Fibroblast of lung (primary cell): ENCODE measurements around the gene DR1. TPM values are rescaled to one million over a fixed set of nuclear protein-coding genes. Genes with fewer than 3 reads are reported as not detected.
A peak's percentile ranks its signal among the peaks of the same experiment; 100 is the strongest.

Experiments used
- DNase-seq, 2 donors: peaks; one replicate each; pipeline versions ENCODE4 v3.0.0 to v3.0.0-alpha.2; 2010; ENCODE audit warnings: low read depth in 2 of 2
- H2AFZ ChIP-seq: 2 replicates; pipeline ENCODE4 v1.5.1; 2012; ENCODE audit warnings: low read length, control low read depth, inconsistent platforms
- H3K27ac ChIP-seq: 2 replicates; pipeline ENCODE4 v1.5.1; 2011; ENCODE audit warnings: low read length, control low read depth; ENCODE audit not compliant: insufficient read depth
- H3K27me3 ChIP-seq: 2 replicates; pipeline ENCODE4 v1.5.1; 2011; ENCODE audit warnings: mild to moderate bottlenecking, low read length; ENCODE audit not compliant: control insufficient read depth, insufficient read depth
- H3K36me3 ChIP-seq: 2 replicates; pipeline ENCODE4 v1.5.1; 2011; ENCODE audit warnings: low read length; ENCODE audit not compliant: control insufficient read depth, insufficient read depth
- H3K4me1 ChIP-seq: 2 replicates; pipeline ENCODE4 v1.5.1; 2011; ENCODE audit warnings: low read length; ENCODE audit not compliant: control insufficient read depth, insufficient read depth; ENCODE audit errors: extremely low read depth
- H3K4me2 ChIP-seq: 2 replicates; pipeline ENCODE4 v1.5.1; 2011; ENCODE audit warnings: low read length, control low read depth; ENCODE audit not compliant: insufficient read depth; ENCODE audit errors: extremely low read depth
- H3K4me3 ChIP-seq, 4 experiments: fragments of 200-600 bp in 1 of 4; sonication (generic) in 1 of 4; replicated peaks in 1 of 4; 2 replicates each; pipeline ENCODE4 v1.5.1; 2011 to 2016; ENCODE audit warnings: low read length in 4 of 4, low read depth in 3 of 4, mild to moderate bottlenecking in 3 of 4, control low read depth in 2 of 4, inconsistent platforms in 1 of 4, mixed read lengths in 1 of 4; ENCODE audit not compliant: insufficient read depth in 1 of 4; ENCODE audit errors: control extremely low read depth in 1 of 4
- H3K79me2 ChIP-seq: 2 replicates; pipeline ENCODE4 v1.5.1; 2012; ENCODE audit warnings: mild to moderate bottlenecking, low read length, inconsistent platforms; ENCODE audit not compliant: control insufficient read depth, insufficient read depth
- H3K9ac ChIP-seq: 2 replicates; pipeline ENCODE4 v1.5.1; 2011; ENCODE audit warnings: mild to moderate bottlenecking, low read length, control low read depth; ENCODE audit not compliant: insufficient read depth
- H3K9me3 ChIP-seq: 2 replicates; pipeline ENCODE4 v1.5.1; 2012; ENCODE audit warnings: low read depth, low read length; ENCODE audit not compliant: control insufficient read depth, insufficient read depth
- H4K20me1 ChIP-seq: 2 replicates; pipeline ENCODE4 v1.5.1; 2011; ENCODE audit warnings: low read length; ENCODE audit not compliant: control insufficient read depth, insufficient read depth; ENCODE audit errors: extremely low read depth
- CTCF ChIP-seq, 2 donors: IDR thresholded peaks in 1 of 2; conservative IDR thresholded peaks in 1 of 2; 1 replicate in 1 of 2; 2 replicates in 1 of 2; pipeline ENCODE4 v1.5.1; 2011 to 2012; ENCODE audit warnings: low read length in 2 of 2, control low read depth in 1 of 2, inconsistent platforms in 1 of 2, low read depth in 1 of 2, mild to moderate bottlenecking in 1 of 2
- EZH2 ChIP-seq: IDR thresholded peaks from 2 replicates; pipeline ENCODE4 v1.5.1; 2012; ENCODE audit warnings: low read length, control low read depth, mild to moderate bottlenecking; ENCODE audit errors: missing control alignments
- polyA plus RNA-seq, 2 donors: library from polyadenylated mRNA; depleted of rRNA in 1 of 2; stranded (reverse) in 1 of 2; unstranded in 1 of 2; fragments of >200 nt; gene quantifications; 2 replicates each; pipeline ENCODE4 v1.2.1, GENCODE V29; 2011 to 2012; ENCODE audit warnings: missing spikeins in 1 of 2
- total RNA-seq: library from RNA; depleted of rRNA; stranded (reverse); fragments of >200 nt; gene quantifications from 2 replicates; pipeline ENCODE4 v1.2.1, GENCODE V29; 2014

DR1 gene
- total and polyA plus RNA-seq, 2 donors (not counting 1 experiment from before 2014, with no cell fraction given): 35.0 to 41.2 TPM

GRCh38 chr1:93344484-93344883 is 1.2 kb upstream of the DR1 start:
- DNase-seq: no peak
- H3K9ac ChIP-seq: no peak overlapping the region
- no peaks in the 10 kb centered on the region for H3K9me3 ChIP-seq
- H2AFZ ChIP-seq: no peak overlapping the region
- H3K79me2 ChIP-seq: peaks cover 39% of the 10 kb centered on the region
- no peak overlapping the region for H3K27ac ChIP-seq
- H4K20me1 ChIP-seq: no peaks in the 10 kb centered on the region
- no peak overlapping the region for H3K4me2 ChIP-seq
- H3K27me3 ChIP-seq: no peaks in the 10 kb centered on the region
- no peaks in the 10 kb centered on the region for H3K4me1 ChIP-seq
- H3K36me3 ChIP-seq: no peaks in the 10 kb centered on the region
- TF ChIP-seq CTCF (conservative IDR thresholded peaks at IDR 0.05 in 1 of 2, IDR thresholded peaks at IDR 0.05 in 1 of 2; ENCODE audit: low read depth in 1 of 2, low read length in 2 of 2) (no peak), EZH2 (no peak)
- no peak overlapping the region for H3K4me3 ChIP-seq

- DNase-seq: peak in 1 of 2 donors; percentile 18
- Histone ChIP-seq H3K9me3 (no peaks in the 10 kb centered on the region), H4K20me1 (no peaks in the 10 kb centered on the region), H3K36me3 (no peaks in the 10 kb centered on the region), H3K4me3 (peak overlapping the region; percentile 89 to 98 (median 98)), H3K4me1 (peaks cover 2% of the 10 kb centered on the region), H3K4me2 (peak overlapping the region; percentile 86), H3K27me3 (no peaks in the 10 kb centered on the region), H3K27ac (peak overlapping the region; percentile 98), H2AFZ (peak overlapping the region; percentile 65), H3K79me2 (peaks cover 45% of the 10 kb centered on the region), H3K9ac (peak overlapping the region; percentile 93)
- TF ChIP-seq EZH2 (no peak), CTCF (conservative IDR thresholded peaks at IDR 0.05 in 1 of 2, IDR thresholded peaks at IDR 0.05 in 1 of 2; ENCODE audit: low read depth in 1 of 2, low read length in 2 of 2) (no peak)
Measured at GRCh38 chr1:93344886-93345632, 648 bp upstream of the DR1 start.

GRCh38 chr1:93346421-93346993 is 800 bp downstream of the DR1 start:
- peak overlapping the region; percentile 40 for H2AFZ ChIP-seq
- no peaks in the 10 kb centered on the region for H4K20me1 ChIP-seq
- H3K79me2 ChIP-seq: peaks cover 59% of the 10 kb centered on the region
- DNase-seq: peak in 1 of 2 donors; percentile 30
- H3K4me3 ChIP-seq: peak overlapping the region; percentile 89 to 98 (median 98)
- no peak for TF ChIP-seq EZH2
- peak overlapping the region; percentile 98 for H3K27ac ChIP-seq
- peak overlapping the region; percentile 93 for H3K9ac ChIP-seq
- no peaks in the 10 kb centered on the region for H3K36me3 ChIP-seq
- H3K27me3 ChIP-seq: no peaks in the 10 kb centered on the region
- no peaks in the 10 kb centered on the region for H3K9me3 ChIP-seq
- H3K4me2 ChIP-seq: peak overlapping the region; percentile 94
- H3K4me1 ChIP-seq: peaks cover 2% of the 10 kb centered on the region
